Osteocyte (in vitro differentiated cells): ENCODE results near the gene ATXN2. TPM values are rescaled to one million over a fixed set of nuclear protein-coding genes. Genes with fewer than 3 reads are reported as not detected.

Experiments used
- DNase-seq: peaks from one replicate; pipeline ENCODE4 v3.0.0; 2021; ENCODE audit warnings: mixed read lengths; ENCODE audit not compliant: unreplicated experiment; ENCODE audit errors: extremely low spot score
- H3K27ac Mint-ChIP-seq: one replicate; pipeline ENCODE4 v1.8.0; 2021; ENCODE audit warnings: mild to moderate bottlenecking, mixed read lengths; ENCODE audit not compliant: unreplicated experiment
- H3K27me3 Mint-ChIP-seq: one replicate; pipeline ENCODE4 v1.8.0; 2021; ENCODE audit warnings: mixed read lengths; ENCODE audit not compliant: unreplicated experiment
- H3K36me3 Mint-ChIP-seq: one replicate; pipeline ENCODE4 v1.8.0; 2021; ENCODE audit warnings: mixed read lengths; ENCODE audit not compliant: unreplicated experiment
- H3K4me1 Mint-ChIP-seq: one replicate; pipeline ENCODE4 v1.8.0; 2021; ENCODE audit warnings: mixed read lengths; ENCODE audit not compliant: unreplicated experiment
- H3K4me3 Mint-ChIP-seq: one replicate; pipeline ENCODE4 v1.8.0; 2021; ENCODE audit warnings: mild to moderate bottlenecking, moderate library complexity, mixed read lengths; ENCODE audit not compliant: unreplicated experiment
- H3K9me3 Mint-ChIP-seq: one replicate; pipeline ENCODE4 v1.8.0; 2021; ENCODE audit warnings: mixed read lengths; ENCODE audit not compliant: unreplicated experiment
- CTCF ChIP-seq: fragments of 200-600 bp; sonication (generic); IDR thresholded peaks from 2 replicates; pipeline ENCODE4 v1.5.0; 2021; ENCODE audit warnings: antibody characterized with exemption, mild to moderate bottlenecking, moderate library complexity
- total RNA-seq: library from RNA; stranded (reverse); gene quantifications from 2 replicates; pipeline ENCODE4 v1.2.1, GENCODE V29; 2021

ATXN2 gene
- total RNA-seq, 1 donor from 2014 or later, result 78.9 TPM

GRCh38 chr12:111414711-111415252, 184.3 kb downstream of the ATXN2 start:
- no peak for DNase-seq
- Mint-ChIP-seq H3K4me3 (no peak overlapping the region), H3K4me1 (peaks cover 55% of the 10 kb centered on the region), H3K27me3 (no peaks in the 10 kb centered on the region), H3K9me3 (no peaks in the 10 kb centered on the region), H3K36me3 (peaks cover 3% of the 10 kb centered on the region), H3K27ac (peak overlapping the region; percentile 6)
- TF ChIP-seq CTCF, result no peak

- Mint-ChIP-seq H3K4me1 (peaks cover 67% of the 10 kb centered on the region), H3K4me3 (peak overlapping the region; percentile 35), H3K36me3 (peaks cover 3% of the 10 kb centered on the region), H3K9me3 (no peaks in the 10 kb centered on the region), H3K27me3 (no peaks in the 10 kb centered on the region), H3K27ac (peak overlapping the region; percentile 97)
- TF ChIP-seq CTCF, result no peak
- no peak for DNase-seq
These were observed 185.6 kb downstream of the ATXN2 start for GRCh38 chr12:111413442-111414086.

DNA sequence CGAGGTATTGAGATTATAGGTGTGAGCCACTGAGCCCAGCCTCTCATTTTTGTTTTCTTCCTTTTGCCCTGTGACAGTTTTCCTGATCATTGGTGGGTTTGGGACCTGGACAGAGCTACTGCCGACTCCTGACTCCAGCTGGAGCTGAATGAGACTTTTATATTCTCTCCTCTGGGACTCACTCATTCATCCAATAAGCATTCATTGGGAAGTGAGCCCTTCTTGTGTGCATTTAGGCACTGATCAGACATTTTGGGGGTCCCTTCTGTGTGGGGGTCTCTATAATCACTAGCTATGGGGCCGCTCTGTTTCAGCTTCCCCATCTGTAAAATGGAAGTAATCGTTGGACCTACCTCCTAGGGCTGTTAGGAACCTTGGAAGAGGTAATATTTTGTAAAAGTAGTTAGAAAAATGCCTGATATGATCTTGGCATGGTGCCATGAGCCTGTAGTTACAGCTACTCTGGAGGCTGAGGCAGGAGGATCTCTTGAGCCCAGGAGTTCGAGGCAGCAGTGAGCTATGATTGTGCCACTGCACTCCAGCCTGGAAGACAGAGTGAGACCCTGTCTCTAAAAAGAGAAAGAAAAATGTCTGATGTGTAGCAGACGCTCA, 186.2 kb downstream of the ATXN2 start:
- DNase-seq, result no peak
- Mint-ChIP-seq H3K36me3 (peaks cover 3% of the 10 kb centered on the region), H3K27ac (peak overlapping the region; percentile 97), H3K9me3 (no peaks in the 10 kb centered on the region), H3K4me3 (peak overlapping the region; percentile 33), H3K27me3 (no peaks in the 10 kb centered on the region), H3K4me1 (peaks cover 73% of the 10 kb centered on the region)
- no peak for TF ChIP-seq CTCF

DNA sequence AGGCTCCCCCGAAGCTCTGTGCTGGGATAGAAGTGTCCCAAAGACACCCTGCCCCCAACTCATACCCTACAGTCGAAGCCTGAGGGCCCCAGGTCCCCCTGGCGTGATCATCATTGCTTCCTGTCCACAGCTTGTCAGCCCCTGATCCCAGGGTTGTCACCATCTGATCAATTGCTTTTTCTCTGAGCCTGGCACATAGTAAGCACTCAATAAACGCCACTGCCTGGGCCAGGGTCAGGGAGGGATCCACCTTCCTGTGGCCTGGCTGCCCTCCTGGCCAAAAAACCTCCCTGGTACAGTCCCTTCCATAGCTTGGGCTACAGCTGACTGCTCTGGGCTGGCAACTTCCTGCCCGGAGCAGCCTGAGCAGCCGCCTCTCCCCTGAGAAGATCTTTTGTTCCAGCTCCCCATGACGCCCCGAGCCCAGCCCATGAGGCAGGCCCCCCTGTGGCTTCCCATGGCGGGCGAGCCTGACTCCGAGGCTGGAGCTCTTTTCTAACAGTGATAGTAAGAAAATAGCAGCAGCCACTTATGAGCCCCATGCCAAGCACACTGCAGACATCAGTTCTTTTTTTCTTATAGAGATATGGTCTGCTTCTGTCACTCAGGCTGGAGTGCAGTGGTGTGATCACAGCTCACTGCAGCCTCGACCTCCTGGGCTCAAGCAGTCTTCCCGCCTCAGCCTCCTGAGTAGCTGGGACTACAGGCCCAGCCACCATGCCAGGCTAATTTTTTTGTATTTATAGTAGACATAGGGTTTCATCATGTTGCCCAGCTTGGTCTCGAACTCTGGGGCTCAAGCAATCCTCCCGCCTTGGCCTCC, 186.9 kb downstream of the ATXN2 start:
- DNase-seq, result no peak
- Mint-ChIP-seq H3K4me3 (peak overlapping the region; percentile 51), H3K9me3 (no peaks in the 10 kb centered on the region), H3K4me1 (peaks cover 80% of the 10 kb centered on the region), H3K27me3 (no peaks in the 10 kb centered on the region), H3K36me3 (peaks cover 3% of the 10 kb centered on the region), H3K27ac (peak overlapping the region; percentile 97)
- TF ChIP-seq CTCF, result no peak
